HepG2 (cell line): ENCODE measurements around the gene ALPK3. TPM values are rescaled to one million over a fixed set of nuclear protein-coding genes. Genes with fewer than 3 reads are reported as not detected.

ENCODE experiments used
- ATRX ChIP-seq: sonication (generic); formaldehyde crosslinking; IDR thresholded peaks from 2 replicates; pipeline ENCODE4 v1.4.0; 2020; ENCODE audit warnings: missing genetic modification reagents, borderline replicate concordance
- CHD2 ChIP-seq: IDR thresholded peaks from 2 replicates; pipeline ENCODE4 v1.6.1; 2011; ENCODE audit warnings: low read depth, low read length, improper control_type of control experiment
- EP300 ChIP-seq, 3 experiments: sonication (generic) in 1 of 3; formaldehyde crosslinking in 1 of 3; IDR thresholded peaks; 2 replicates each; pipeline versions ENCODE4 v1.5.1 to v1.6.1; 2011 to 2020; ENCODE audit warnings: low read depth in 2 of 3, low read length in 2 of 3, borderline replicate concordance in 1 of 3, improper control_type of control experiment in 1 of 3, mild to moderate bottlenecking in 1 of 3, missing genetic modification reagents in 1 of 3, moderate library complexity in 1 of 3
- GTF3A ChIP-seq: sonication (generic); formaldehyde crosslinking; conservative IDR thresholded peaks from 2 replicates; pipeline ENCODE4 v1.4.0; 2020; ENCODE audit warnings: mild to moderate bottlenecking, missing genetic modification reagents
- HOXA9 ChIP-seq: sonication (generic); formaldehyde crosslinking; IDR thresholded peaks from 2 replicates; pipeline ENCODE4 v1.8.1; 2022; ENCODE audit warnings: missing genetic modification reagents, mild to moderate bottlenecking, moderate library complexity, borderline replicate concordance
- KAT2B ChIP-seq: fragments of 150-350 bp; IDR thresholded peaks from 2 replicates; pipeline ENCODE4 v1.6.1; 2014; ENCODE audit warnings: low read depth, low read length, borderline replicate concordance
- KDM2A ChIP-seq: sonication (generic); formaldehyde crosslinking; IDR thresholded peaks from 2 replicates; pipeline ENCODE4 v1.4.0; 2020; ENCODE audit warnings: low read depth, missing genetic modification reagents, borderline replicate concordance
- MAF1 ChIP-seq: sonication (generic); formaldehyde crosslinking; IDR thresholded peaks from 2 replicates; pipeline ENCODE4 v1.5.0; 2020; ENCODE audit warnings: missing genetic modification reagents, borderline replicate concordance
- MEIS2 ChIP-seq: sonication (generic); formaldehyde crosslinking; IDR thresholded peaks from 2 replicates; pipeline ENCODE4 v1.9.0; 2021; ENCODE audit warnings: mild to moderate bottlenecking, missing genetic modification reagents
- NFIB ChIP-seq: sonication (generic); formaldehyde crosslinking; IDR thresholded peaks from 2 replicates; pipeline ENCODE4 v1.9.0; 2021; ENCODE audit warnings: missing genetic modification reagents, mild to moderate bottlenecking, borderline replicate concordance
- PITX1 ChIP-seq: sonication (generic); formaldehyde crosslinking; IDR thresholded peaks from 2 replicates; pipeline ENCODE4 v1.5.1; 2020; ENCODE audit warnings: mild to moderate bottlenecking, missing genetic modification reagents
- RFXANK ChIP-seq: IDR thresholded peaks from 2 replicates; pipeline ENCODE4 v1.6.1; 2016
- TCF7 ChIP-seq: sonication (generic); IDR thresholded peaks from 2 replicates; pipeline ENCODE4 v1.6.1; 2016; ENCODE audit warnings: antibody characterized with exemption, low read depth
- YEATS2 ChIP-seq: sonication (generic); formaldehyde crosslinking; IDR thresholded peaks from 2 replicates; pipeline ENCODE4 v1.4.0; 2020; ENCODE audit warnings: missing genetic modification reagents, borderline replicate concordance
- ZNF431 ChIP-seq: sonication (generic); formaldehyde crosslinking; IDR thresholded peaks from 2 replicates; pipeline ENCODE4 v1.9.0; 2022; ENCODE audit warnings: missing genetic modification reagents, low read depth, mild to moderate bottlenecking, borderline replicate concordance
- polyA plus RNA-seq, 8 experiments: library from polyadenylated mRNA; depleted of rRNA in 3 of 8; stranded (reverse) in 7 of 8; unstranded in 1 of 8; fragments of >200 nt; fragmentation: Illumina TruSeq in 4 of 8; extraction: Trizol in 4 of 8; gene quantifications; 2 replicates each; pipeline versions ENCODE4 v1.2.1 to v1.2.3, GENCODE V29; 2011 to 2016; ENCODE audit warnings: low read depth in 4 of 8, missing spikeins in 1 of 8, mixed read lengths in 1 of 8; ENCODE audit not compliant: insufficient read depth in 1 of 8
- total RNA-seq, 5 experiments: library from RNA; depleted of rRNA; stranded (reverse); fragments of >200 nt; fragmentation: Illumina TruSeq; extraction: Trizol; gene quantifications; 2 replicates each; pipeline ENCODE4 v1.2.3, GENCODE V29; 2016; ENCODE audit warnings: low read depth in 1 of 5
- TF ChIP-seq, protein P1 (sequence below): sonication (generic); formaldehyde crosslinking; IDR thresholded peaks from 2 replicates; pipeline ENCODE4 v1.4.0; 2020; ENCODE audit warnings: missing genetic modification reagents, borderline replicate concordance
- TF ChIP-seq, protein P2 (sequence below): sonication (generic); formaldehyde crosslinking; IDR thresholded peaks from 2 replicates; pipeline ENCODE4 v1.5.0; 2020; ENCODE audit warnings: missing genetic modification reagents
- TF ChIP-seq, protein P3 (sequence below): sonication (generic); formaldehyde crosslinking; IDR thresholded peaks from 2 replicates; pipeline ENCODE4 v1.4.0; 2020; ENCODE audit warnings: mild to moderate bottlenecking, missing genetic modification reagents
- TF ChIP-seq, protein P4 (sequence below): fragments of 450-650 bp; IDR thresholded peaks from 2 replicates; pipeline ENCODE4 v1.6.1; 2016
- TF ChIP-seq, protein P5 (sequence below): sonication (generic); formaldehyde crosslinking; IDR thresholded peaks from 2 replicates; pipeline ENCODE4 v1.4.0; 2020; ENCODE audit warnings: missing genetic modification reagents
- TF ChIP-seq, protein P6 (sequence below): sonication (generic); formaldehyde crosslinking; conservative IDR thresholded peaks from 2 replicates; pipeline ENCODE4 v1.4.0; 2020; ENCODE audit warnings: missing genetic modification reagents

Gene ALPK3
- total and polyA plus RNA-seq, 2 of the 13 experiments (the other 11 are each of a cell fraction or from before 2014, with no cell fraction given): 0.04 to 0.42 TPM

DNA sequence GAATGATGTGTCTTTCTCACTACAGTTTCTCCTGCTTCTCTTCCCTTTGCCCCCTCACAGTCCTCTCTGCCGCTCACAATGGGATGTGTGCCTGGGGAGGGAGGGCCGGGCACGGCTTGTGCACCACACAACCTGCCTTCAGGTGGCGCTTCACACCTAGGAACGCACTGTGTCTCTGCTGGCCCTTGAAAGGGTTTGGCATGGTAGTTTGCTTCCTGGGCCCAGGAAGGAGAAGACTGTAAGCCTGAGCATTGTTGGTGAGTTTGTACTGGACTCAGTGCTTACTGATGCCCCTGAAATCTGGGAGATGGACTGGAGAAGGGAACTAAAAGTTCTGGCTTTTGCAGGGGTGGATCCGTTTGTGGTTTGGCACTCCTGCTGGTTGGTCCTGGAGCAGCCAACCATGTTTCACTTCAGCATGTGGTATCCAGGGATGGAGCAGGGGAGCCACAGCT, 9.2 kb downstream of the ALPK3 start (continued):
- TF ChIP-seq, protein P1, sequence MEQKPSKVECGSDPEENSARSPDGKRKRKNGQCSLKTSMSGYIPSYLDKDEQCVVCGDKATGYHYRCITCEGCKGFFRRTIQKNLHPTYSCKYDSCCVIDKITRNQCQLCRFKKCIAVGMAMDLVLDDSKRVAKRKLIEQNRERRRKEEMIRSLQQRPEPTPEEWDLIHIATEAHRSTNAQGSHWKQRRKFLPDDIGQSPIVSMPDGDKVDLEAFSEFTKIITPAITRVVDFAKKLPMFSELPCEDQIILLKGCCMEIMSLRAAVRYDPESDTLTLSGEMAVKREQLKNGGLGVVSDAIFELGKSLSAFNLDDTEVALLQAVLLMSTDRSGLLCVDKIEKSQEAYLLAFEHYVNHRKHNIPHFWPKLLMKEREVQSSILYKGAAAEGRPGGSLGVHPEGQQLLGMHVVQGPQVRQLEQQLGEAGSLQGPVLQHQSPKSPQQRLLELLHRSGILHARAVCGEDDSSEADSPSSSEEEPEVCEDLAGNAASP: no peak
- TF ChIP-seq EP300 (IDR thresholded peaks at IDR 0.05; ENCODE audit: low read depth in 2 of 2, low read length in 2 of 2): no peak
- no peak for TF ChIP-seq EP300 (CRISPR knock-in tag; IDR thresholded peaks at IDR 0.05; ENCODE audit: borderline replicate concordance)
- TF ChIP-seq, protein P2, sequence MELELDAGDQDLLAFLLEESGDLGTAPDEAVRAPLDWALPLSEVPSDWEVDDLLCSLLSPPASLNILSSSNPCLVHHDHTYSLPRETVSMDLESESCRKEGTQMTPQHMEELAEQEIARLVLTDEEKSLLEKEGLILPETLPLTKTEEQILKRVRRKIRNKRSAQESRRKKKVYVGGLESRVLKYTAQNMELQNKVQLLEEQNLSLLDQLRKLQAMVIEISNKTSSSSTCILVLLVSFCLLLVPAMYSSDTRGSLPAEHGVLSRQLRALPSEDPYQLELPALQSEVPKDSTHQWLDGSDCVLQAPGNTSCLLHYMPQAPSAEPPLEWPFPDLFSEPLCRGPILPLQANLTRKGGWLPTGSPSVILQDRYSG (CRISPR knock-in tag): no peak
- TF ChIP-seq MAF1: no peak
- no peak for TF ChIP-seq PITX1 (CRISPR knock-in tag)
- TF ChIP-seq CHD2: no peak
- TF ChIP-seq ATRX (CRISPR knock-in tag): no peak
- no peak for TF ChIP-seq KAT2B
- TF ChIP-seq, protein P3, sequence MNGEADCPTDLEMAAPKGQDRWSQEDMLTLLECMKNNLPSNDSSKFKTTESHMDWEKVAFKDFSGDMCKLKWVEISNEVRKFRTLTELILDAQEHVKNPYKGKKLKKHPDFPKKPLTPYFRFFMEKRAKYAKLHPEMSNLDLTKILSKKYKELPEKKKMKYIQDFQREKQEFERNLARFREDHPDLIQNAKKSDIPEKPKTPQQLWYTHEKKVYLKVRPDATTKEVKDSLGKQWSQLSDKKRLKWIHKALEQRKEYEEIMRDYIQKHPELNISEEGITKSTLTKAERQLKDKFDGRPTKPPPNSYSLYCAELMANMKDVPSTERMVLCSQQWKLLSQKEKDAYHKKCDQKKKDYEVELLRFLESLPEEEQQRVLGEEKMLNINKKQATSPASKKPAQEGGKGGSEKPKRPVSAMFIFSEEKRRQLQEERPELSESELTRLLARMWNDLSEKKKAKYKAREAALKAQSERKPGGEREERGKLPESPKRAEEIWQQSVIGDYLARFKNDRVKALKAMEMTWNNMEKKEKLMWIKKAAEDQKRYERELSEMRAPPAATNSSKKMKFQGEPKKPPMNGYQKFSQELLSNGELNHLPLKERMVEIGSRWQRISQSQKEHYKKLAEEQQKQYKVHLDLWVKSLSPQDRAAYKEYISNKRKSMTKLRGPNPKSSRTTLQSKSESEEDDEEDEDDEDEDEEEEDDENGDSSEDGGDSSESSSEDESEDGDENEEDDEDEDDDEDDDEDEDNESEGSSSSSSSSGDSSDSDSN (CRISPR knock-in tag): peak; percentile 16; the same call in 1 of the 2 replicates
- no peak for TF ChIP-seq RFXANK
- TF ChIP-seq, protein P4, sequence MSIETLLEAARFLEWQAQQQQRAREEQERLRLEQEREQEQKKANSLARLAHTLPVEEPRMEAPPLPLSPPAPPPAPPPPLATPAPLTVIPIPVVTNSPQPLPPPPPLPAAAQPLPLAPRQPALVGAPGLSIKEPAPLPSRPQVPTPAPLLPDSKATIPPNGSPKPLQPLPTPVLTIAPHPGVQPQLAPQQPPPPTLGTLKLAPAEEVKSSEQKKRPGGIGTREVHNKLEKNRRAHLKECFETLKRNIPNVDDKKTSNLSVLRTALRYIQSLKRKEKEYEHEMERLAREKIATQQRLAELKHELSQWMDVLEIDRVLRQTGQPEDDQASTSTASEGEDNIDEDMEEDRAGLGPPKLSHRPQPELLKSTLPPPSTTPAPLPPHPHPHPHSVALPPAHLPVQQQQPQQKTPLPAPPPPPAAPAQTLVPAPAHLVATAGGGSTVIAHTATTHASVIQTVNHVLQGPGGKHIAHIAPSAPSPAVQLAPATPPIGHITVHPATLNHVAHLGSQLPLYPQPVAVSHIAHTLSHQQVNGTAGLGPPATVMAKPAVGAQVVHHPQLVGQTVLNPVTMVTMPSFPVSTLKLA: no peak
- no peak for TF ChIP-seq GTF3A (CRISPR knock-in tag)
- TF ChIP-seq, protein P5, sequence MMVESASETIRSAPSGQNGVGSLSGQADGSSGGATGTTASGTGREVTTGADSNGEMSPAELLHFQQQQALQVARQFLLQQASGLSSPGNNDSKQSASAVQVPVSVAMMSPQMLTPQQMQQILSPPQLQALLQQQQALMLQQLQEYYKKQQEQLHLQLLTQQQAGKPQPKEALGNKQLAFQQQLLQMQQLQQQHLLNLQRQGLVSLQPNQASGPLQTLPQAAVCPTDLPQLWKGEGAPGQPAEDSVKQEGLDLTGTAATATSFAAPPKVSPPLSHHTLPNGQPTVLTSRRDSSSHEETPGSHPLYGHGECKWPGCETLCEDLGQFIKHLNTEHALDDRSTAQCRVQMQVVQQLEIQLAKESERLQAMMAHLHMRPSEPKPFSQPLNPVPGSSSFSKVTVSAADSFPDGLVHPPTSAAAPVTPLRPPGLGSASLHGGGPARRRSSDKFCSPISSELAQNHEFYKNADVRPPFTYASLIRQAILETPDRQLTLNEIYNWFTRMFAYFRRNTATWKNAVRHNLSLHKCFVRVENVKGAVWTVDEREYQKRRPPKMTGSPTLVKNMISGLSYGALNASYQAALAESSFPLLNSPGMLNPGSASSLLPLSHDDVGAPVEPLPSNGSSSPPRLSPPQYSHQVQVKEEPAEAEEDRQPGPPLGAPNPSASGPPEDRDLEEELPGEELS (CRISPR knock-in tag): 0 out of 2 replicates have a peak, but pooled peaks have one; percentile 32
- TF ChIP-seq YEATS2 (CRISPR knock-in tag): no peak
- TF ChIP-seq KDM2A (CRISPR knock-in tag): peak; percentile 56; the same call in 1 of the 2 replicates
- TF ChIP-seq TCF7: no peak
- TF ChIP-seq, protein P6, sequence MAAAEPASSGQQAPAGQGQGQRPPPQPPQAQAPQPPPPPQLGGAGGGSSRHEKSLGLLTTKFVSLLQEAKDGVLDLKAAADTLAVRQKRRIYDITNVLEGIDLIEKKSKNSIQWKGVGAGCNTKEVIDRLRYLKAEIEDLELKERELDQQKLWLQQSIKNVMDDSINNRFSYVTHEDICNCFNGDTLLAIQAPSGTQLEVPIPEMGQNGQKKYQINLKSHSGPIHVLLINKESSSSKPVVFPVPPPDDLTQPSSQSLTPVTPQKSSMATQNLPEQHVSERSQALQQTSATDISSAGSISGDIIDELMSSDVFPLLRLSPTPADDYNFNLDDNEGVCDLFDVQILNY: no peak
- no peak for TF ChIP-seq MEIS2 (CRISPR knock-in tag)
- no peak for TF ChIP-seq HOXA9 (CRISPR knock-in tag)
- TF ChIP-seq ZNF431 (CRISPR knock-in tag): no peak
- TF ChIP-seq NFIB: no peak
